WTC11 (cell line): Measurements from ENCODE around the gene LIN7B. TPM values are rescaled to one million over a fixed set of nuclear protein-coding genes. Genes with fewer than 3 reads are reported as not detected.

Source experiments
- ATAC-seq: fragments of 200-7000 bp; cut with Tn5 transposase; 2 replicates; pipeline ENCODE4 v1.10.0; 2021; ENCODE audit warnings: mild to moderate bottlenecking, moderate library complexity
- CTCF ChIA-PET: fragments of 300-600 bp; sonication (Branson Sonifier 250); formaldehyde crosslinking; loops from one replicate; lab custom pipeline; 2021; ENCODE audit warnings: antibody characterized with exemption; lab: Charles Lee
- POLR2A ChIA-PET: fragments of 350-600 bp; sonication (Branson Sonifier 250); formaldehyde crosslinking; loops from one replicate; lab custom pipeline; 2021; ENCODE audit warnings: antibody characterized with exemption; lab: Charles Lee
- DNase-seq: peaks from one replicate; pipeline ENCODE4 v3.0.0; 2021; ENCODE audit warnings: low spot score
- H3K27ac Mint-ChIP-seq: 2 replicates; pipeline ENCODE4 v1.8.0; 2021; ENCODE audit warnings: mixed read lengths
- H3K27me3 Mint-ChIP-seq: 2 replicates; pipeline ENCODE4 v1.8.0; 2021; ENCODE audit warnings: low read depth, mild to moderate bottlenecking, moderate library complexity, mixed read lengths
- H3K36me3 Mint-ChIP-seq: 2 replicates; pipeline ENCODE4 v1.8.0; 2021; ENCODE audit warnings: mixed read lengths
- H3K4me1 Mint-ChIP-seq: 2 replicates; pipeline ENCODE4 v1.8.0; 2022; ENCODE audit warnings: mixed read lengths
- H3K4me3 Mint-ChIP-seq: 2 replicates; pipeline ENCODE4 v1.8.0; 2021; ENCODE audit warnings: mild to moderate bottlenecking, moderate library complexity, mixed read lengths
- H3K9me3 Mint-ChIP-seq: 2 replicates; pipeline ENCODE4 v1.8.0; 2021; ENCODE audit warnings: mixed read lengths
- CREB1 ChIP-seq: sonication (generic); formaldehyde crosslinking; IDR thresholded peaks from 2 replicates; pipeline ENCODE4 v1.8.0; 2023; ENCODE audit warnings: mild to moderate bottlenecking, missing genetic modification reagents
- FOXJ3 ChIP-seq: sonication (generic); formaldehyde crosslinking; IDR thresholded peaks from 2 replicates; pipeline ENCODE4 v1.9.0; 2021; ENCODE audit warnings: missing genetic modification reagents, mild to moderate bottlenecking, borderline replicate concordance
- FOXP1 ChIP-seq: sonication (generic); formaldehyde crosslinking; IDR thresholded peaks from 2 replicates; pipeline ENCODE4 v1.8.0; 2022; ENCODE audit warnings: missing genetic modification reagents, mild to moderate bottlenecking, moderate library complexity, borderline replicate concordance
- GRHL2 ChIP-seq: fragments of 250-450 bp; sonication (Bioruptor Pico); IDR thresholded peaks from 2 replicates; pipeline ENCODE4 v1.8.0; 2022; ENCODE audit warnings: mild to moderate bottlenecking, moderate library complexity; ENCODE audit not compliant: insufficient replicate concordance, severe bottlenecking
- NR3C1 ChIP-seq: sonication (generic); formaldehyde crosslinking; conservative IDR thresholded peaks from 2 replicates; pipeline ENCODE4 v1.8.1; 2023; ENCODE audit warnings: low read depth, mild to moderate bottlenecking, missing genetic modification reagents
- PREB ChIP-seq: sonication (generic); formaldehyde crosslinking; IDR thresholded peaks from 2 replicates; pipeline ENCODE4 v1.8.1; 2022; ENCODE audit warnings: mild to moderate bottlenecking, missing genetic modification reagents, moderate library complexity, borderline replicate concordance
- RORB ChIP-seq: fragments of 250-450 bp; sonication (Bioruptor Pico); IDR thresholded peaks from 2 replicates; pipeline ENCODE4 v1.9.0; 2021; ENCODE audit warnings: mild to moderate bottlenecking
- TEAD4 ChIP-seq: sonication (generic); formaldehyde crosslinking; IDR thresholded peaks from 2 replicates; pipeline ENCODE4 v1.8.0; 2022; ENCODE audit warnings: mild to moderate bottlenecking, missing genetic modification reagents
- ZNF396 ChIP-seq: fragments of 250-450 bp; sonication (Bioruptor Pico); IDR thresholded peaks from 2 replicates; pipeline ENCODE4 v1.8.0; 2021; ENCODE audit warnings: mild to moderate bottlenecking, moderate library complexity, borderline replicate concordance
- ZSCAN18 ChIP-seq: fragments of 250-450 bp; sonication (Bioruptor Pico); IDR thresholded peaks from 2 replicates; pipeline ENCODE4 v2.1.2; 2022; ENCODE audit warnings: mild to moderate bottlenecking, moderate library complexity
- total RNA-seq: library from RNA; stranded (reverse); gene quantifications from 3 replicates; pipeline ENCODE4 v1.2.3, GENCODE V29; 2021
- TF ChIP-seq, protein P1 (sequence below): sonication (generic); formaldehyde crosslinking; IDR thresholded peaks from 2 replicates; pipeline ENCODE4 v1.8.1; 2023; ENCODE audit warnings: mild to moderate bottlenecking, missing genetic modification reagents, borderline replicate concordance
- TF ChIP-seq, protein P2 (sequence below): sonication (generic); formaldehyde crosslinking; IDR thresholded peaks from 2 replicates; pipeline ENCODE4 v1.8.1; 2023; ENCODE audit warnings: mild to moderate bottlenecking, missing genetic modification reagents

The LIN7B gene
- total RNA-seq, 1 experiment from 2014 or later, result 5.1 TPM

- peaks cover 13% of the 10 kb centered on the region for H3K4me1 Mint-ChIP-seq
- no peak for TF ChIP-seq TEAD4 (CRISPR knock-in tag)
- TF ChIP-seq GRHL2 (CRISPR knock-in tag), result no peak
- TF ChIP-seq, protein P1, sequence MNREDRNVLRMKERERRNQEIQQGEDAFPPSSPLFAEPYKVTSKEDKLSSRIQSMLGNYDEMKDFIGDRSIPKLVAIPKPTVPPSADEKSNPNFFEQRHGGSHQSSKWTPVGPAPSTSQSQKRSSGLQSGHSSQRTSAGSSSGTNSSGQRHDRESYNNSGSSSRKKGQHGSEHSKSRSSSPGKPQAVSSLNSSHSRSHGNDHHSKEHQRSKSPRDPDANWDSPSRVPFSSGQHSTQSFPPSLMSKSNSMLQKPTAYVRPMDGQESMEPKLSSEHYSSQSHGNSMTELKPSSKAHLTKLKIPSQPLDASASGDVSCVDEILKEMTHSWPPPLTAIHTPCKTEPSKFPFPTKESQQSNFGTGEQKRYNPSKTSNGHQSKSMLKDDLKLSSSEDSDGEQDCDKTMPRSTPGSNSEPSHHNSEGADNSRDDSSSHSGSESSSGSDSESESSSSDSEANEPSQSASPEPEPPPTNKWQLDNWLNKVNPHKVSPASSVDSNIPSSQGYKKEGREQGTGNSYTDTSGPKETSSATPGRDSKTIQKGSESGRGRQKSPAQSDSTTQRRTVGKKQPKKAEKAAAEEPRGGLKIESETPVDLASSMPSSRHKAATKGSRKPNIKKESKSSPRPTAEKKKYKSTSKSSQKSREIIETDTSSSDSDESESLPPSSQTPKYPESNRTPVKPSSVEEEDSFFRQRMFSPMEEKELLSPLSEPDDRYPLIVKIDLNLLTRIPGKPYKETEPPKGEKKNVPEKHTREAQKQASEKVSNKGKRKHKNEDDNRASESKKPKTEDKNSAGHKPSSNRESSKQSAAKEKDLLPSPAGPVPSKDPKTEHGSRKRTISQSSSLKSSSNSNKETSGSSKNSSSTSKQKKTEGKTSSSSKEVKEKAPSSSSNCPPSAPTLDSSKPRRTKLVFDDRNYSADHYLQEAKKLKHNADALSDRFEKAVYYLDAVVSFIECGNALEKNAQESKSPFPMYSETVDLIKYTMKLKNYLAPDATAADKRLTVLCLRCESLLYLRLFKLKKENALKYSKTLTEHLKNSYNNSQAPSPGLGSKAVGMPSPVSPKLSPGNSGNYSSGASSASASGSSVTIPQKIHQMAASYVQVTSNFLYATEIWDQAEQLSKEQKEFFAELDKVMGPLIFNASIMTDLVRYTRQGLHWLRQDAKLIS (CRISPR knock-in tag), result no peak
- TF ChIP-seq NR3C1 (CRISPR knock-in tag), result no peak
- TF ChIP-seq PREB (CRISPR knock-in tag), result no peak
- no peak for TF ChIP-seq ZNF396 (CRISPR knock-in tag)
- TF ChIP-seq, all 79 proteins: peak for 0
- CTCF ChIA-PET, result interaction anchor here (0.5 to 4.9 kb wide), 4 partner anchors 10 to 721 kb away, joined by 3 to 24 read pairs (median 4); no protein-coding TSS in a partner anchor
- POLR2A ChIA-PET, result no interaction called here
- no peak for ATAC-seq
- Mint-ChIP-seq H3K27me3 (no peaks in the 10 kb centered on the region), H3K9me3 (no peaks in the 10 kb centered on the region), H3K36me3 (peaks cover 37% of the 10 kb centered on the region), H3K4me3 (no peak overlapping the region), H3K27ac (no peak overlapping the region)
- no peak for DNase-seq
These were observed 6.3 kb upstream of the LIN7B start for GRCh38 chr19:49107625-49108459.

DNA sequence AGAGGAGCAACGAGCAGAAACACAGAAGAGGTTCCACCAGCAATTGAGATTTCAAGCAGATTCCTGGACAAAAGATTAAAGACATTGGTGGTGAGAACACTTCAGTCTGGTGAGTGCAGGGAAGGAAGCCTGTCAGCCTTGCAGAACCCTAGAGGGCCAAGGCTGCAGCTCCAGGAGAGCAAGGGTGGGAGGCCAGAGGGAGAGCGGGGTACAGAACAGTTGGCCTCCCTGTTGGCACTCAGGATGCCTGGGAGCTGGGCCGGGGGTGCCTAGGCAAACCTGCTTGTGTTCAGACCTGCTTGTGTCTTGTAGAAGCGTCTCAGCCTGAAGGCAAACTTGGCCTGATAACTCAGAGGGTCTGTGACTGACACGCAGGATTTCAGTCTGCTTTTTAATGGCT is 5.1 kb upstream of the LIN7B start:
- POLR2A ChIA-PET, result no interaction called here

More for the DNA sequence above, 5.1 kb upstream of the LIN7B start:
- Mint-ChIP-seq H3K27me3 (no peaks in the 10 kb centered on the region), H3K4me3 (no peak overlapping the region), H3K36me3 (peaks cover 37% of the 10 kb centered on the region), H3K9me3 (no peaks in the 10 kb centered on the region), H3K4me1 (peaks cover 18% of the 10 kb centered on the region), H3K27ac (peak overlapping the region; percentile 19; the same call in 1 of the 2 replicates)
- CTCF ChIA-PET, result interaction anchor here (4.9 kb wide), 1 partner anchor 11 kb away, joined by 24 read pairs; no protein-coding TSS in a partner anchor
- no peak for TF ChIP-seq RORB (CRISPR knock-in tag)
- no peak for TF ChIP-seq FOXJ3 (CRISPR knock-in tag)
- TF ChIP-seq, protein P2, sequence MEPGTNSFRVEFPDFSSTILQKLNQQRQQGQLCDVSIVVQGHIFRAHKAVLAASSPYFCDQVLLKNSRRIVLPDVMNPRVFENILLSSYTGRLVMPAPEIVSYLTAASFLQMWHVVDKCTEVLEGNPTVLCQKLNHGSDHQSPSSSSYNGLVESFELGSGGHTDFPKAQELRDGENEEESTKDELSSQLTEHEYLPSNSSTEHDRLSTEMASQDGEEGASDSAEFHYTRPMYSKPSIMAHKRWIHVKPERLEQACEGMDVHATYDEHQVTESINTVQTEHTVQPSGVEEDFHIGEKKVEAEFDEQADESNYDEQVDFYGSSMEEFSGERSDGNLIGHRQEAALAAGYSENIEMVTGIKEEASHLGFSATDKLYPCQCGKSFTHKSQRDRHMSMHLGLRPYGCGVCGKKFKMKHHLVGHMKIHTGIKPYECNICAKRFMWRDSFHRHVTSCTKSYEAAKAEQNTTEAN (CRISPR knock-in tag), result no peak
- no peak for TF ChIP-seq CREB1 (CRISPR knock-in tag)
- no peak for TF ChIP-seq FOXP1 (CRISPR knock-in tag)
- TF ChIP-seq ZSCAN18 (CRISPR knock-in tag), result no peak
- no peak for TF ChIP-seq TEAD4 (CRISPR knock-in tag)
- ATAC-seq (no peak), DNase-seq (no peak)
